ENCODE results near the gene ZFYVE28. TPM values are rescaled to one million over a fixed set of nuclear protein-coding genes. Genes with fewer than 3 reads are reported as not detected.

The ZFYVE28 gene
- total and polyA plus RNA-seq, 12 donors: 4.3 to 24.6 (median 16.0) TPM

DNA sequence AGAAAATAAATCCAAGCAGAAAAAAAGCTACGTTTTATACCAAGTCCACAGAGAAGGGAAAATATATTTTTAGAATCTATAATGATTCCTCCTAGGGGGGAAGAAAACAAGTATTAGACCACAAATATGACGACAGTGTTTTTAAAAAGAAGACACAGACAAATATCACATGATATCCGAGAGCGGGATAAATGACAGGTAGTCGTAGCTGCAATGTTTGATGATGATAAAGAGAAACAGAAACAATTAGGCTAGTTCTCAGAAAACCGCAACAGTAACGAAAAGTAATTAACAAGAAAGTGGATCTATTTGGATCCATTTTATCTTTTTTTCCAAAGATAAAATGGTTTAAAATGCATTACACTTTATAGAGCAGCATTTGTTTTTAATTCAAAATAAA is 177.4 kb downstream of the ZFYVE28 start:
- intact Hi-C loops (cut with DNase I): no loop called here
- DNase-seq: no peak
- H3K27ac ChIP-seq: peak overlapping the region in 3 of 5 donors; percentile 81 to 85 (median 83)
- 5 to 8% (median 6%) methylated on average over 7 of the region's 7 CpGs for WGBS, 4 donors
- no peak for TF ChIP-seq POLR2A (IDR thresholded peaks at IDR 0.05)
- TF ChIP-seq, protein P1, sequence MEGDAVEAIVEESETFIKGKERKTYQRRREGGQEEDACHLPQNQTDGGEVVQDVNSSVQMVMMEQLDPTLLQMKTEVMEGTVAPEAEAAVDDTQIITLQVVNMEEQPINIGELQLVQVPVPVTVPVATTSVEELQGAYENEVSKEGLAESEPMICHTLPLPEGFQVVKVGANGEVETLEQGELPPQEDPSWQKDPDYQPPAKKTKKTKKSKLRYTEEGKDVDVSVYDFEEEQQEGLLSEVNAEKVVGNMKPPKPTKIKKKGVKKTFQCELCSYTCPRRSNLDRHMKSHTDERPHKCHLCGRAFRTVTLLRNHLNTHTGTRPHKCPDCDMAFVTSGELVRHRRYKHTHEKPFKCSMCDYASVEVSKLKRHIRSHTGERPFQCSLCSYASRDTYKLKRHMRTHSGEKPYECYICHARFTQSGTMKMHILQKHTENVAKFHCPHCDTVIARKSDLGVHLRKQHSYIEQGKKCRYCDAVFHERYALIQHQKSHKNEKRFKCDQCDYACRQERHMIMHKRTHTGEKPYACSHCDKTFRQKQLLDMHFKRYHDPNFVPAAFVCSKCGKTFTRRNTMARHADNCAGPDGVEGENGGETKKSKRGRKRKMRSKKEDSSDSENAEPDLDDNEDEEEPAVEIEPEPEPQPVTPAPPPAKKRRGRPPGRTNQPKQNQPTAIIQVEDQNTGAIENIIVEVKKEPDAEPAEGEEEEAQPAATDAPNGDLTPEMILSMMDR (IDR thresholded peaks at IDR 0.05): peak in 1 of 6 experiments; percentile 7
- peak overlapping the region in 3 of 4 donors; percentile 64 to 89 (median 74) for H3K4me3 ChIP-seq
- H3K27me3 ChIP-seq: no peaks in the 10 kb centered on the region
- H3K9me3 ChIP-seq (replicated peaks in 1 of 3): no peaks in the 10 kb centered on the region
- H3K4me1 ChIP-seq (replicated peaks in 1 of 2): peaks cover 8 to 61% of the 10 kb centered on the region in 2 donors
- H3K36me3 ChIP-seq (replicated peaks in 1 of 2): peaks cover 0 to 16% of the 10 kb centered on the region in 2 donors

DNA sequence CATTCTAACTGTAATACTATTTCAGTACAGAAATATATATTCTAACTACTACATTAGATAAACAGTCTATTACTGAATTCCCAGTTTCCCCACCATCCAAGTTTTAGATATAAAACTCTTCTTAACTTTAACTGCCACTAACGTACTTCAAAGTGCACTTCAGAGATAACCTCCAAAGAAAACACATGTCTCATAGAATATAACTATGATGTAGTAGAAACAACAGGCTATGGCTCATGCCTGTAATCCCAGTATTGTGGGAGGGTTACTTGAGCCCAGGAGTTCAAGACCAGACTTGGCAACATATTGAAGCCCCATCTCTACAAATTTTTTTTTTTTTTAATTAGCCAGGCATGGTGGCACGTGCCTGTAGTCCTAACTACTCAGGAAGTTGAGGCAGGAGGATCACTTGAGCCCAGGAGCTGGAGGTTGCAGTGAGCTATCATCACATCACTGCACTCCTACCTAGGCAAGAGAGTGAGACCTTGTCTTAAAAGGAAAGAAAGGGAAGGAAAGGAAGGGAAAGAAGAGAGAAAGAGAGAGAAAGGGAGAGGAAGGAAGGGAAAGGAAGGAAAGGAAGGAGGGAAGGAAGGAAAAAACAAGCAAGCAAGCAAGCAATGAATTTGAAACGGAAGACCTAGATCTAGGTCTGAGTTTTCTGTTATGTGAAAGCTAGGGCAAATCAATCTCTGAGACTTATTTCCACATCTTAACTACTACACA is 181.3 kb downstream of the ZFYVE28 start:
- no peak for DNase-seq
- H3K27ac ChIP-seq: no peak overlapping the region
- peaks cover 0 to 28% of the 10 kb centered on the region in 2 donors for H3K36me3 ChIP-seq (replicated peaks in 1 of 2)
- intact Hi-C loops (cut with DNase I): no loop called here
- WGBS, 4 donors: 61 to 68% (median 65%) methylated on average over 3 of the region's 3 CpGs
- no peaks in the 10 kb centered on the region for H3K9me3 ChIP-seq (replicated peaks in 1 of 3)
- H3K4me1 ChIP-seq (replicated peaks in 1 of 2): peaks cover 8 to 41% of the 10 kb centered on the region in 2 donors
- no peak overlapping the region for H3K4me3 ChIP-seq
- no peak for TF ChIP-seq POLR2A (IDR thresholded peaks at IDR 0.05)
- TF ChIP-seq, protein P1 (IDR thresholded peaks at IDR 0.05): no peak
- H3K27me3 ChIP-seq: no peaks in the 10 kb centered on the region

DNA sequence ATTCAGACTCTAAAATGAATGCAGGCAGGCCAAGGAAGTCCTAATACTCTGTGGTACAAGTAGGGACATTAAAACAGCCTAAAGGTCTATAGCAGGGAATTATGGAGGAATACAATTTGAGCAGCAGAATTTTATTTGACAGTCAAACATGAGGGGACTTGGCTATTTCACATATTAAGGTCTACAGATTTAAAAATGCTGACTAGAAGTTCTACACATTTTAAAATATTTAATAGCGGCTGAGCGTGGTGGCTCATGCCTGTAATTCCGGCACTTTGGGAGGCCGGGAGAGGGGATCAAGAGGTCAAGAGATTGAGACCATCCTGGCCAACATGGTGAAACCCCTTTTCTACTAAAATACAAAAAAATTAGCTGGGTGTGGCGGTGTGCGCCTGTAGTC is 187.4 kb downstream of the ZFYVE28 start:
- intact Hi-C loops (cut with DNase I): no loop called here
- Histone ChIP-seq H3K36me3 (replicated peaks in 1 of 2) (peaks cover 0 to 19% of the 10 kb centered on the region in 2 donors), H3K27ac (no peak overlapping the region), H3K4me3 (no peak overlapping the region), H3K9me3 (replicated peaks in 1 of 3) (no peaks in the 10 kb centered on the region), H3K27me3 (no peaks in the 10 kb centered on the region), H3K4me1 (replicated peaks in 1 of 2) (no peaks in the 10 kb centered on the region)
- 94 to 98% (median 97%) methylated on average over 6 of the region's 6 CpGs for WGBS, 4 donors
- no peak for TF ChIP-seq POLR2A (IDR thresholded peaks at IDR 0.05)
- TF ChIP-seq, protein P1 (IDR thresholded peaks at IDR 0.05): no peak
- no peak for DNase-seq

GRCh38 chr4:2226261-2226660 is 192.2 kb downstream of the ZFYVE28 start:
- Histone ChIP-seq H3K36me3 (replicated peaks in 1 of 2) (peaks cover 0 to 5% of the 10 kb centered on the region in 2 donors), H3K27me3 (no peaks in the 10 kb centered on the region), H3K27ac (no peak overlapping the region), H3K4me3 (no peak overlapping the region), H3K9me3 (replicated peaks in 1 of 3) (no peaks in the 10 kb centered on the region), H3K4me1 (replicated peaks in 1 of 2) (no peaks in the 10 kb centered on the region)
- WGBS, 4 donors: 76 to 88% (median 83%) methylated on average over 2 of the region's 2 CpGs
- DNase-seq: no peak
- intact Hi-C loops (cut with DNase I): no loop called here
- TF ChIP-seq, protein P1 (IDR thresholded peaks at IDR 0.05): no peak
- no peak for TF ChIP-seq POLR2A (IDR thresholded peaks at IDR 0.05)

Data from adrenal gland (tissue), 12 donors.